Neural cell (in vitro differentiated cells): ENCODE data around the gene KRT7. TPM values are rescaled to one million over a fixed set of nuclear protein-coding genes. Genes with fewer than 3 reads are reported as not detected.

Source experiments
- H2AFZ ChIP-seq: fragments of 200-600, 300-800 bp; sonication (generic), shearing (Covaris generic); 2 replicates; pipeline ENCODE4 v1.6.0; 2014; ENCODE audit warnings: low read depth, mild to moderate bottlenecking, antibody characterized with exemption, low read length, moderate library complexity
- H3F3A ChIP-seq: fragments of 200-600 bp; shearing (Covaris generic); 2 replicates; pipeline ENCODE4 v1.6.1; 2016; ENCODE audit warnings: mild to moderate bottlenecking, moderate library complexity, mixed read lengths, antibody characterized with exemption, low read length; ENCODE audit not compliant: insufficient read depth, poor library complexity, severe bottlenecking
- H3K27ac ChIP-seq: fragments of 200-600, 300-800 bp; sonication (generic), shearing (Covaris generic); 2 replicates; pipeline ENCODE4 v1.5.1; 2014; ENCODE audit warnings: mild to moderate bottlenecking, low read length, moderate library complexity
- H3K27me3 ChIP-seq: fragments of 300-800, 200-600 bp; sonication (generic), shearing (Covaris generic); 2 replicates; pipeline ENCODE4 v1.6.0; 2014; ENCODE audit warnings: mild to moderate bottlenecking, low read depth, low read length, moderate library complexity; ENCODE audit not compliant: insufficient read depth
- H3K36me3 ChIP-seq: fragments of 300-800, 200-600 bp; sonication (generic), shearing (Covaris generic); 2 replicates; pipeline ENCODE4 v1.5.1; 2014; ENCODE audit warnings: mild to moderate bottlenecking, antibody characterized with exemption, low read length, moderate library complexity; ENCODE audit not compliant: insufficient read depth
- H3K4me2 ChIP-seq: fragments of 300-800, 200-600 bp; sonication (generic), shearing (Covaris generic); 2 replicates; pipeline ENCODE4 v1.6.0; 2014; ENCODE audit warnings: mild to moderate bottlenecking, low read length
- H3K4me3 ChIP-seq: fragments of 300-800, 200-600 bp; sonication (generic), shearing (Covaris generic); 2 replicates; pipeline ENCODE4 v1.5.1; 2014; ENCODE audit warnings: mild to moderate bottlenecking, low read length, moderate library complexity
- H3K79me2 ChIP-seq: fragments of 200-600 bp; shearing (Covaris generic); replicated peaks from 2 replicates; pipeline ENCODE4 v1.6.0; 2014; ENCODE audit warnings: mild to moderate bottlenecking, low read length, moderate library complexity; ENCODE audit not compliant: insufficient read depth
- H3K9ac ChIP-seq: fragments of 300-800, 200-600 bp; sonication (generic), shearing (Covaris generic); 2 replicates; pipeline ENCODE4 v1.6.1; 2016; ENCODE audit warnings: mild to moderate bottlenecking, low read length, mixed read lengths
- H3K9me2 ChIP-seq: fragments of 200-600 bp; shearing (Covaris generic); 2 replicates; pipeline ENCODE4 v1.6.1; 2016; ENCODE audit warnings: mild to moderate bottlenecking, low read length, mixed read lengths; ENCODE audit not compliant: insufficient read depth
- H3K9me3 ChIP-seq: fragments of 200-600, 300-800 bp; sonication (generic), shearing (Covaris generic); 2 replicates; pipeline ENCODE4 v1.6.1; 2016; ENCODE audit warnings: mild to moderate bottlenecking, mixed run types, low read length, moderate library complexity, mixed read lengths
- H4K20me1 ChIP-seq: fragments of 200-600 bp; shearing (Covaris generic); 2 replicates; pipeline ENCODE4 v1.6.1; 2016; ENCODE audit warnings: mild to moderate bottlenecking, mixed run types; ENCODE audit not compliant: insufficient read depth
- EP300 ChIP-seq: fragments of 450-650 bp; conservative IDR thresholded peaks from 2 replicates; pipeline ENCODE4 v1.6.1; 2014; ENCODE audit warnings: antibody characterized with exemption, mild to moderate bottlenecking, moderate library complexity; ENCODE audit not compliant: poor library complexity, severe bottlenecking
- EZH2 ChIP-seq: fragments of 200-600, 300-800 bp; shearing (Covaris generic), sonication (generic); IDR thresholded peaks from 2 replicates; pipeline ENCODE4 v1.6.1; 2014; ENCODE audit warnings: antibody characterized with exemption, low read length, borderline replicate concordance, mild to moderate bottlenecking; ENCODE audit not compliant: insufficient read depth, poor library complexity, severe bottlenecking
- MXI1 ChIP-seq: fragments of 450-650 bp; conservative IDR thresholded peaks from 2 replicates; pipeline ENCODE4 v1.6.1; 2014; ENCODE audit warnings: antibody characterized with exemption, mild to moderate bottlenecking; ENCODE audit not compliant: poor library complexity, severe bottlenecking
- POLR2AphosphoS5 ChIP-seq: IDR thresholded peaks from 2 replicates; pipeline ENCODE4 v1.6.1; 2012
- RAD21 ChIP-seq: fragments of 450-650 bp; conservative IDR thresholded peaks from 2 replicates; pipeline ENCODE4 v1.6.1; 2014; ENCODE audit warnings: antibody characterized with exemption, mild to moderate bottlenecking, moderate library complexity
- REST ChIP-seq: IDR thresholded peaks from 2 replicates; pipeline ENCODE4 v1.6.1; 2012; ENCODE audit warnings: borderline replicate concordance
- SMC3 ChIP-seq: fragments of 450-650 bp; conservative IDR thresholded peaks from 2 replicates; pipeline ENCODE4 v1.6.1; 2014; ENCODE audit warnings: antibody characterized with exemption, mild to moderate bottlenecking, moderate library complexity; ENCODE audit not compliant: poor library complexity
- TAF1 ChIP-seq: IDR thresholded peaks from 2 replicates; pipeline ENCODE4 v1.6.1; 2012; ENCODE audit warnings: low read depth
- polyA plus RNA-seq: library from polyadenylated mRNA; depleted of rRNA; stranded (reverse); fragments of >200 nt; gene quantifications from 2 replicates; pipeline ENCODE4 v1.2.3, GENCODE V29; 2014
- TF ChIP-seq, protein P1 (sequence below): fragments of 450-650 bp; IDR thresholded peaks from 2 replicates; pipeline ENCODE4 v1.5.1; 2014; ENCODE audit warnings: antibody characterized with exemption, mild to moderate bottlenecking, moderate library complexity; ENCODE audit not compliant: poor library complexity, severe bottlenecking

KRT7 gene
- polyA plus RNA-seq, 1 donor from 2014 or later = not detected

- Histone ChIP-seq H3K27ac (no peak overlapping the region), H3K4me3 (no peak overlapping the region), H3K4me2 (no peak overlapping the region), H2AFZ (no peak overlapping the region), H3K79me2 (no peaks in the 10 kb centered on the region), H3F3A (no peaks in the 10 kb centered on the region), H3K9me3 (no peaks in the 10 kb centered on the region), H3K9me2 (no peaks in the 10 kb centered on the region), H3K36me3 (no peaks in the 10 kb centered on the region), H3K9ac (no peak overlapping the region), H3K27me3 (no peaks in the 10 kb centered on the region), H4K20me1 (no peaks in the 10 kb centered on the region)
- TF ChIP-seq RAD21 (no peak), POLR2AphosphoS5 (no peak), MXI1 (no peak), SMC3 (no peak), EZH2 (no peak)
- TF ChIP-seq, protein P1, sequence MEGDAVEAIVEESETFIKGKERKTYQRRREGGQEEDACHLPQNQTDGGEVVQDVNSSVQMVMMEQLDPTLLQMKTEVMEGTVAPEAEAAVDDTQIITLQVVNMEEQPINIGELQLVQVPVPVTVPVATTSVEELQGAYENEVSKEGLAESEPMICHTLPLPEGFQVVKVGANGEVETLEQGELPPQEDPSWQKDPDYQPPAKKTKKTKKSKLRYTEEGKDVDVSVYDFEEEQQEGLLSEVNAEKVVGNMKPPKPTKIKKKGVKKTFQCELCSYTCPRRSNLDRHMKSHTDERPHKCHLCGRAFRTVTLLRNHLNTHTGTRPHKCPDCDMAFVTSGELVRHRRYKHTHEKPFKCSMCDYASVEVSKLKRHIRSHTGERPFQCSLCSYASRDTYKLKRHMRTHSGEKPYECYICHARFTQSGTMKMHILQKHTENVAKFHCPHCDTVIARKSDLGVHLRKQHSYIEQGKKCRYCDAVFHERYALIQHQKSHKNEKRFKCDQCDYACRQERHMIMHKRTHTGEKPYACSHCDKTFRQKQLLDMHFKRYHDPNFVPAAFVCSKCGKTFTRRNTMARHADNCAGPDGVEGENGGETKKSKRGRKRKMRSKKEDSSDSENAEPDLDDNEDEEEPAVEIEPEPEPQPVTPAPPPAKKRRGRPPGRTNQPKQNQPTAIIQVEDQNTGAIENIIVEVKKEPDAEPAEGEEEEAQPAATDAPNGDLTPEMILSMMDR = no peak
Measured at GRCh38 chr12:52225752-52226151, 7.3 kb upstream of the KRT7 start.

- no peaks in the 10 kb centered on the region for H3K79me2 ChIP-seq
- H3F3A ChIP-seq = no peaks in the 10 kb centered on the region
- H3K9ac ChIP-seq = no peak overlapping the region
- no peaks in the 10 kb centered on the region for H3K36me3 ChIP-seq
- no peak overlapping the region for H3K27ac ChIP-seq
- no peak for TF ChIP-seq REST
- TF ChIP-seq POLR2AphosphoS5 = no peak
- TF ChIP-seq, protein P1 = no peak
- no peak for TF ChIP-seq EZH2
- TF ChIP-seq RAD21 = no peak
- no peak for TF ChIP-seq EP300
- TF ChIP-seq TAF1 = no peak
- TF ChIP-seq SMC3 = no peak
- TF ChIP-seq MXI1 = no peak
- no peak overlapping the region for H3K4me3 ChIP-seq
- no peaks in the 10 kb centered on the region for H3K9me2 ChIP-seq
- no peaks in the 10 kb centered on the region for H3K9me3 ChIP-seq
- H3K4me2 ChIP-seq = no peak overlapping the region
- no peak overlapping the region for H2AFZ ChIP-seq
- H4K20me1 ChIP-seq = no peaks in the 10 kb centered on the region
- peaks cover 3% of the 10 kb centered on the region for H3K27me3 ChIP-seq
Measured at GRCh38 chr12:52226446-52226845, 6.6 kb upstream of the KRT7 start.
